ENCODE results near the gene KRTAP10-1.

The KRTAP10-1 gene

GRCh38 chr21:44522753-44523204 is 17.2 kb downstream of the KRTAP10-1 start:
- no peaks in the 10 kb centered on the region for H3K9me2 ChIP-seq (replicated peaks; ENCODE audit: insufficient read depth, low read length)
- no peaks in the 10 kb centered on the region for H4K20me1 ChIP-seq (ENCODE audit: low read depth, low read length)
- H3K4me3 ChIP-seq (ENCODE audit: insufficient read depth, low read length, poor library complexity, severe bottlenecking): no peak overlapping the region
- no peaks in the 10 kb centered on the region for H3K27me3 ChIP-seq (ENCODE audit: low read length)
- no peak overlapping the region for H3K27ac ChIP-seq (ENCODE audit: low read depth, low read length)
- no peak overlapping the region for H2AFZ ChIP-seq (ENCODE audit: low read depth, low read length, severe bottlenecking)
- H3K79me2 ChIP-seq (ENCODE audit: insufficient read depth, low read length): no peaks in the 10 kb centered on the region
- H3K36me3 ChIP-seq (ENCODE audit: low read length): no peaks in the 10 kb centered on the region
- peaks cover 16% of the 10 kb centered on the region; the same call in 1 of the 2 replicates for H3K9me3 ChIP-seq (ENCODE audit: insufficient read depth, low read length)
- H3K4me2 ChIP-seq (ENCODE audit: low read depth, low read length, poor library complexity, severe bottlenecking): no peak overlapping the region
- TF ChIP-seq CTCF (IDR thresholded peaks at IDR 0.05; ENCODE audit: insufficient read depth, low read length, poor library complexity, severe bottlenecking) (no peak), EZH2phosphoT487 (conservative IDR thresholded peaks at IDR 0.05; ENCODE audit: low read length) (no peak)
- H3K9ac ChIP-seq (ENCODE audit: low read length): no peak overlapping the region
- no peaks in the 10 kb centered on the region for H3F3A ChIP-seq (ENCODE audit: insufficient read depth)

- no peak overlapping the region for H3K4me2 ChIP-seq (ENCODE audit: low read depth, low read length, poor library complexity, severe bottlenecking)
- H2AFZ ChIP-seq (ENCODE audit: low read depth, low read length, severe bottlenecking): no peak overlapping the region
- no peaks in the 10 kb centered on the region for H3K9me2 ChIP-seq (replicated peaks; ENCODE audit: insufficient read depth, low read length)
- no peaks in the 10 kb centered on the region for H3F3A ChIP-seq (ENCODE audit: insufficient read depth)
- H3K36me3 ChIP-seq (ENCODE audit: low read length): no peaks in the 10 kb centered on the region
- no peaks in the 10 kb centered on the region for H4K20me1 ChIP-seq (ENCODE audit: low read depth, low read length)
- H3K27me3 ChIP-seq (ENCODE audit: low read length): no peaks in the 10 kb centered on the region
- no peak overlapping the region for H3K9ac ChIP-seq (ENCODE audit: low read length)
- H3K9me3 ChIP-seq (ENCODE audit: insufficient read depth, low read length): peaks cover 16% of the 10 kb centered on the region; the same call in 1 of the 2 replicates
- TF ChIP-seq CTCF (IDR thresholded peaks at IDR 0.05; ENCODE audit: insufficient read depth, low read length, poor library complexity, severe bottlenecking): no peak
- no peak overlapping the region for H3K27ac ChIP-seq (ENCODE audit: low read depth, low read length)
- no peak overlapping the region for H3K4me3 ChIP-seq (ENCODE audit: insufficient read depth, low read length, poor library complexity, severe bottlenecking)
- H3K79me2 ChIP-seq (ENCODE audit: insufficient read depth, low read length): no peaks in the 10 kb centered on the region
Observed at GRCh38 chr21:44521928-44522752, 17.9 kb downstream of the KRTAP10-1 start.

GRCh38 chr21:44521301-44521927 is 18.6 kb downstream of the KRTAP10-1 start:
- H3K9me3 ChIP-seq (ENCODE audit: insufficient read depth, low read length): peaks cover 16% of the 10 kb centered on the region; the same call in 1 of the 2 replicates
- H2AFZ ChIP-seq (ENCODE audit: low read depth, low read length, severe bottlenecking): no peak overlapping the region
- no peak overlapping the region for H3K27ac ChIP-seq (ENCODE audit: low read depth, low read length)
- no peak overlapping the region for H3K9ac ChIP-seq (ENCODE audit: low read length)
- no peaks in the 10 kb centered on the region for H3K27me3 ChIP-seq (ENCODE audit: low read length)
- H3K4me3 ChIP-seq (ENCODE audit: insufficient read depth, low read length, poor library complexity, severe bottlenecking): no peak overlapping the region
- H3K79me2 ChIP-seq (ENCODE audit: insufficient read depth, low read length): no peaks in the 10 kb centered on the region
- no peaks in the 10 kb centered on the region for H3K9me2 ChIP-seq (replicated peaks; ENCODE audit: insufficient read depth, low read length)
- TF ChIP-seq EZH2phosphoT487 (conservative IDR thresholded peaks at IDR 0.05; ENCODE audit: low read length): no peak
- no peak for TF ChIP-seq CTCF (IDR thresholded peaks at IDR 0.05; ENCODE audit: insufficient read depth, low read length, poor library complexity, severe bottlenecking)
- no peaks in the 10 kb centered on the region for H3F3A ChIP-seq (ENCODE audit: insufficient read depth)
- no peaks in the 10 kb centered on the region for H4K20me1 ChIP-seq (ENCODE audit: low read depth, low read length)
- no peaks in the 10 kb centered on the region for H3K36me3 ChIP-seq (ENCODE audit: low read length)
- H3K4me2 ChIP-seq (ENCODE audit: low read depth, low read length, poor library complexity, severe bottlenecking): no peak overlapping the region

All from SU-DHL-6 (cell line).